GM23248 (cell line): ENCODE data around the gene SPDYE18. TPM values are rescaled to one million over a fixed set of nuclear protein-coding genes. Genes with fewer than 3 reads are reported as not detected.
A peak's percentile ranks its signal among the peaks of the same experiment; 100 is the strongest.
"Not testable (repeated sequence)": the region's sequence is repeated elsewhere in the genome, so short reads cannot be mapped to it uniquely, and the experiment has no call there.

Source experiments
- DNase-seq: peaks from one replicate; pipeline ENCODE4 v3.0.0-alpha.2; 2015
- H2AFZ ChIP-seq: fragments of 200-600 bp; sonication (generic); 2 replicates; pipeline ENCODE4 v1.6.1; 2016; ENCODE audit warnings: antibody characterized with exemption
- H3F3A ChIP-seq: fragments of 200-600 bp; sonication (generic); 2 replicates; pipeline ENCODE4 v1.6.1; 2016; ENCODE audit warnings: mild to moderate bottlenecking, antibody characterized with exemption, mixed run types; ENCODE audit not compliant: insufficient read depth
- H3K27ac ChIP-seq: fragments of 200-600 bp; sonication (generic); 2 replicates; pipeline ENCODE4 v1.5.1; 2016; ENCODE audit warnings: mild to moderate bottlenecking
- H3K27me3 ChIP-seq: fragments of 200-600 bp; sonication (generic); replicated peaks from 2 replicates; pipeline ENCODE4 v1.6.1; 2016; ENCODE audit warnings: mild to moderate bottlenecking; ENCODE audit not compliant: insufficient read depth
- H3K36me3 ChIP-seq: fragments of 200-600 bp; sonication (generic); 2 replicates; pipeline ENCODE4 v1.6.1; 2016; ENCODE audit warnings: low read depth, mild to moderate bottlenecking
- H3K4me1 ChIP-seq: fragments of 200-600 bp; sonication (generic); 2 replicates; pipeline ENCODE4 v1.6.1; 2016; ENCODE audit warnings: mild to moderate bottlenecking; ENCODE audit not compliant: insufficient read depth
- H3K4me2 ChIP-seq: fragments of 200-600 bp; sonication (generic); one replicate; pipeline ENCODE4 v1.6.1; 2016; ENCODE audit warnings: mild to moderate bottlenecking; ENCODE audit not compliant: unreplicated experiment
- H3K4me3 ChIP-seq: fragments of 200-600 bp; sonication (generic); 2 replicates; pipeline ENCODE4 v1.5.1; 2016; ENCODE audit warnings: mild to moderate bottlenecking
- H3K79me2 ChIP-seq: fragments of 200-600 bp; sonication (generic); 2 replicates; pipeline ENCODE4 v1.6.1; 2016; ENCODE audit warnings: mild to moderate bottlenecking; ENCODE audit not compliant: insufficient read depth
- H3K9ac ChIP-seq: fragments of 200-600 bp; sonication (generic); 2 replicates; pipeline ENCODE4 v1.6.1; 2016; ENCODE audit warnings: mild to moderate bottlenecking
- H3K9me2 ChIP-seq: fragments of 200-600 bp; sonication (generic); 2 replicates; pipeline ENCODE4 v1.6.1; 2016; ENCODE audit warnings: mixed run types, mild to moderate bottlenecking, moderate library complexity; ENCODE audit not compliant: insufficient read depth
- H3K9me3 ChIP-seq: fragments of 200-600 bp; sonication (generic); one replicate; pipeline ENCODE4 v1.6.1; 2017; ENCODE audit warnings: low read depth
- H4K20me1 ChIP-seq: fragments of 200-600 bp; sonication (generic); 2 replicates; pipeline ENCODE4 v1.6.0; 2016; ENCODE audit not compliant: insufficient read depth
- WGBS, 2 experiments: methylation state at CpG; one replicate each; pipeline ENCODE4 v1.1.6; 2015 to 2017; ENCODE audit warnings: low lambda C conversion rate in 2 of 2, low coverage in 1 of 2; ENCODE audit errors: missing lambda C conversion rate in 2 of 2; 5-methylcytosine and 5-hydroxymethylcytosine counted together
- in situ Hi-C: fragments of 300-500 bp; cut with MboI; formaldehyde crosslinking; loops from 2 replicates; pipeline ENCODE4 v1.15.0; 2020
- polyA plus RNA-seq: library from polyadenylated mRNA; unstranded; fragments of >200 nt; fragmentation: Nextera tagmentation; extraction: Ambion mirVana; gene quantifications from 2 replicates; pipeline ENCODE4 v1.2.1, GENCODE V29; 2016
- total RNA-seq: library from RNA; depleted of rRNA; stranded (reverse); fragments of >200 nt; shearing (Covaris generic); gene quantifications from 2 replicates; pipeline ENCODE4 v1.2.3, GENCODE V29; 2014

The SPDYE18 gene
- total and polyA plus RNA-seq, 2 experiments from 2014 or later = not detected

DNA sequence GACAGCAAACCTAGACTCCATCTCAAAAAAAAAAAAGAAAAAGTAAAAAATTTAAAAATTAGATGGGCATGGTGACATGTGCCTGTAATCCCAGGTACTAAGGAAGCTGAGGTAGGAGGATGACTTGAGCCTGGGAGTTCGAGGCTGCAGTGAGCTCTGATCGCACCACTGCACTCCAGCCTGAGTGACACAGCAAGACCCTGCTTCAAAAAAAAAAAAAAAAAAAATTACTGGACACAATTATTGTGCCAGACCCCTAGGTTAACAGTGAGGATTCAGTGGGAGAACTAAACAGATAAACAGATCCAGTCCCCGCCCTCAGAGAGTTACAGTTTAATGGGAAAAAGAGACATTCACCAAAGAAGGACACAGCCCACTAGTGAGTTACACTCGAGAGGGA is 1.4 kb upstream of the SPDYE18 start:
- H3K4me3 ChIP-seq, H4K20me1 ChIP-seq, H3K4me1 ChIP-seq, H2AFZ ChIP-seq, H3K4me2 ChIP-seq, H3K9me3 ChIP-seq, H3K9me2 ChIP-seq, DNase-seq, H3K27me3 ChIP-seq, H3K27ac ChIP-seq, H3F3A ChIP-seq, H3K36me3 ChIP-seq, in situ Hi-C loops, H3K79me2 ChIP-seq, H3K9ac ChIP-seq: not testable (repeated sequence)
- WGBS, 2 experiments = 92 to 95% methylated on average over 4 of the region's 4 CpGs

DNA sequence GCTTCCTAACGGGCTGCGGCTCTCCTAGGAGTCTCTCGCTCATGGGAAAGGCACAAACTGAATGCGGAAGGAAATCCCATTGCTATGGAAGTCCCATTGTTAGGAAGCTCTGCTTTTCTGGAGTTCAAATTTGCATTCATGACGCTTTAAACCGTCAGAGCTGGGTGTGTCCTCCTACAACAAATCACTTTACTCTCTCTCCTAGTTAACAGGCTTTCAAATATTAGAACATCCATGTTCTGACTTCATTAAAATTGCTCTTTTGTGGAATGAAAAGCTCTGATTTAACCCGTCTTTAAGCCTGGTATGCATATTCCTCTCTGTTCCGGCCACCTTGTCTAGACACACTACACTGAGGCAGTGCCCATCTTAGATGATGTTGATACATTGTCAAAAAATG is 30.1 kb downstream of the SPDYE18 start, which contains the start of gene SPDYE17:
SPDYE17 (minus strand) TSS at position 101 of the 400 bp plus-strand sequence. CDS start 1,791 bp downstream, outside the sequence.
- H3K9me3 ChIP-seq, in situ Hi-C loops, H4K20me1 ChIP-seq, H3K27ac ChIP-seq, H3K4me3 ChIP-seq, H3K4me1 ChIP-seq, H3K9ac ChIP-seq, H3K36me3 ChIP-seq, H3K9me2 ChIP-seq, H3K79me2 ChIP-seq, H3K4me2 ChIP-seq, H3F3A ChIP-seq, H3K27me3 ChIP-seq, DNase-seq, H2AFZ ChIP-seq: not testable (repeated sequence)
- WGBS, 2 experiments = 94 to 100% methylated on average over 7 to 8 of the region's 8 CpGs

DNA sequence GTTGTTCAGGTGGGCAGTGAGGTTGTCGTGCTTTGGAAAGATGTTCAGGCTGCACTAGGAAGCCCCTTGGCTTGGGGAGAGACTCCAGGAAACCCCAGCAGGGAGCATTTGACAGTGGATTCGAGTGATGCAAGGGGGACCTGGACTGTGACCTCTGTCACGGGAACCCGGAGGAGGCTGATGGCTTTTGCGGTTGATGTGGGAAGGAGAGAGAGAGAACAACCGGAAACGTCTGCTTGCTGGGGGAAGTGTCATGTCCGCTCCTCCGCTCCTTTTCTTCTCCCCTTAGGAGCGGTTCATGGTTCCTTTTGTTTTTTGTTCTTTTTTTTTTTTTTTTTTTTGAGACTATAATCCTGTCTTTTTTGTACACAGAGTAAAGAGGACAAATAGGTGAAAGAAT is 36.0 kb downstream of the SPDYE18 start:
- H3K4me2 ChIP-seq, H3K4me3 ChIP-seq, H3K27me3 ChIP-seq, H3K36me3 ChIP-seq, H2AFZ ChIP-seq, DNase-seq, H3K27ac ChIP-seq, in situ Hi-C loops, H3K9ac ChIP-seq, H3K9me3 ChIP-seq, H3F3A ChIP-seq, H3K79me2 ChIP-seq, H3K9me2 ChIP-seq, H3K4me1 ChIP-seq, H4K20me1 ChIP-seq: not testable (repeated sequence)
- 97% methylated on average over 6 to 9 of the region's 10 CpGs for WGBS, 2 experiments

DNA sequence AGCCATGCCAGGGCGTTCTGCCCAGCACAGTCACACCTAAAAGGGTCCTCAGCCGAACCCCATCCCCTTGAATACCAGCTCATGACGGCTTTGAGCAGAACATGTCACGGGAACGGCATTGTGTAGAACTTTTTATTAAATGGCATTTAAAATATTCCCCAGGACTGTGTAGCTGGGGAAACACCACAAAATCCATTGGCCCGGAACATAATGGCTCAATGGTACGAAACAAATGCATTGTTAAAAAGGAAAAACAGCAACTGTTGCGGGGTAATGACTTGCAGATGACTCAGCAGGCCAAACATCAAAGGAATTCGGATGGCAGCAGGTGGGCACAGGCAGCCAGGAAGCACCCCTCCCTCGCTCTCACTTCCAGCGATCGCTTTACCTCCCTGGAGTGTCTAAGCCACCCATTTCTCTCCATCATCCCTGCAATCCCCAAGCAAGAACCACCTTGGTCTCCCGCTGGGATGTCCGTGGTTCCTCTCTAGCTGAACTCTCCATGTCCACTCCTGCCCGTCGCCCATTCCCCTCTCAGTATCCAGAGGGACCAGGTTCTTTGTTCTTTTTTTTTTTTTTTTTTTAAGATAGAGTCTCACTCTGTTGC is 52.2 kb downstream of the SPDYE18 start:
- H4K20me1 ChIP-seq, H3K4me3 ChIP-seq, DNase-seq, H3F3A ChIP-seq, H3K9me3 ChIP-seq, H3K27ac ChIP-seq, H3K9me2 ChIP-seq, in situ Hi-C loops, H3K9ac ChIP-seq, H3K27me3 ChIP-seq, H3K4me1 ChIP-seq, H3K36me3 ChIP-seq, H3K4me2 ChIP-seq, H3K79me2 ChIP-seq, H2AFZ ChIP-seq: not testable (repeated sequence)
- WGBS, 2 experiments = 59 to 67% methylated on average over 5 to 7 of the region's 16 CpGs

DNA sequence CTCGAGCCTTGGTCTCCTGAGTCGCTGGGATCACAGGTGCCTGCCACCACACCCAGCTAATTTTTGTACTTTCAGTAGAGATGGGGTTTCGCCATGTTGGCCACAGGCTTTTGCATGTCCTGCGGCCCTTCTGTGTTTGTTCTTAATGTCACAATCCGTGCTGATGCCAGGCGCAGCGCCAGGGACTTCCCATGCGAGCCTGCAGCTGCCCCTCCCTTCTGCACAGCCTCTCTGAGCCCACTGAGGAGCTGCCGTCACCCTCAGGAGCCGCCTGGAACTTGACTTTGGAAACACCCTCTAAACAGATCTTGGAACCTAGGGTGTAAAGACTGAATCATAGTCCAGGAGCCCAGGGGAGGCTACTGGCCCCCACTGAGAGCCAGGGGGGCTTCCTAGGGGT is 54.4 kb downstream of the SPDYE18 start:
- H3K79me2 ChIP-seq, H3K4me2 ChIP-seq, H3K9ac ChIP-seq, H4K20me1 ChIP-seq, H3K27me3 ChIP-seq, H3K4me3 ChIP-seq, in situ Hi-C loops, H3K27ac ChIP-seq, H3K9me2 ChIP-seq, H2AFZ ChIP-seq, H3K36me3 ChIP-seq, H3K4me1 ChIP-seq, H3K9me3 ChIP-seq, H3F3A ChIP-seq: not testable (repeated sequence)
- DNase-seq = peak; percentile 66
- WGBS, 2 experiments = 32 to 39% methylated on average over 10 of the region's 10 CpGs

DNA sequence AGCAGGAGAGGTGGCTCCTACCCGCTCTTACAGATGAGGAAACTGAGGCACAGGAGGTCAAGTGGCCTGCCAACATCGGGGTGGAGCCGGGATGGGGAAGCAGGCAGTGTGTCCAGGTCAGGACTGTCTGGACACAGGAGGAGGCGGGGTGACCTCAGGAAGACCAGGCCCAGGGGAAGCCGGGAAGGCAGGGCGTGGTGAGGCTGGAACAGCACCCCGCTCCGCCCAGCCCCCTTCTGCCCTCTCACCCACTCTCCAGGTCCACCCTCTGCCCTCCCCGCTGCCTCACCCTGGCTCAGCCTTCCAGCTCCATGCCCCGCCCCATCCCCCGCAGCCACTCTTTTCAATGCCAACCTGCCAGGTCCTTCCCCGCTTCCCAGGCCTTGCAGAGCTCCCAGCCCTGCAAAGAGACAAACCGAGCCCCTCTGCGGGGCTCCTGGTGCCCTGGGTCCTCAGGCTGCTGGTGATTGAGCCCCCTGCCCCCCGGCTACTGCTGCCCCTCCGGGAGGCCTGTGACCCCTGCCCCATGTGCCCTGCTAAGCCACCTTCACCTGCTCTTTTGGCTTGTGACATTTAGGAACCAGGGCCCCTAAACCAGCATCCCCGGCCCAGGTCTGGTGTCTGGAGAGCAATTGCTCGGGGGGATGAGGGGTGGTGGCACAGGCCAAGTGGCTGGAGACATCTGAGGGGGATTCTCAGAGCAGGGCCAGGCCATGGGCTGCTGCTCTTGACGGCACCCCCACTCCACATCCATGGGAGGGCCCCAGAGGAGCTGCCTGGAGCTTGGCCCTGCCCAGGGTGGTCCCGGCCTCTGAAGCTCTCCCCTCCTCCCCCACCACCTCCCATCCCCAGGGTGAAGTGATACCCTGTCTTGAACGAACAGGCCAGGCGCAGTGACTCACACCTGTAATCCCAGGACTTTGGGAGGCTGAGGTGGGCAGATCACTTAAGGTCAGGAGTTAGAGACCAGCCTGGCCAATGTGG is 55.9 kb downstream of the SPDYE18 start:
- H3K27me3 ChIP-seq, H3K27ac ChIP-seq, H2AFZ ChIP-seq, H3K4me3 ChIP-seq, in situ Hi-C loops, H3K9me2 ChIP-seq, H3K36me3 ChIP-seq, H3K4me2 ChIP-seq, H3K9ac ChIP-seq, DNase-seq, H4K20me1 ChIP-seq, H3K4me1 ChIP-seq, H3K9me3 ChIP-seq, H3F3A ChIP-seq, H3K79me2 ChIP-seq: not testable (repeated sequence)
- WGBS, 2 experiments = 72 to 80% methylated on average over 10 to 13 of the region's 22 CpGs

DNA sequence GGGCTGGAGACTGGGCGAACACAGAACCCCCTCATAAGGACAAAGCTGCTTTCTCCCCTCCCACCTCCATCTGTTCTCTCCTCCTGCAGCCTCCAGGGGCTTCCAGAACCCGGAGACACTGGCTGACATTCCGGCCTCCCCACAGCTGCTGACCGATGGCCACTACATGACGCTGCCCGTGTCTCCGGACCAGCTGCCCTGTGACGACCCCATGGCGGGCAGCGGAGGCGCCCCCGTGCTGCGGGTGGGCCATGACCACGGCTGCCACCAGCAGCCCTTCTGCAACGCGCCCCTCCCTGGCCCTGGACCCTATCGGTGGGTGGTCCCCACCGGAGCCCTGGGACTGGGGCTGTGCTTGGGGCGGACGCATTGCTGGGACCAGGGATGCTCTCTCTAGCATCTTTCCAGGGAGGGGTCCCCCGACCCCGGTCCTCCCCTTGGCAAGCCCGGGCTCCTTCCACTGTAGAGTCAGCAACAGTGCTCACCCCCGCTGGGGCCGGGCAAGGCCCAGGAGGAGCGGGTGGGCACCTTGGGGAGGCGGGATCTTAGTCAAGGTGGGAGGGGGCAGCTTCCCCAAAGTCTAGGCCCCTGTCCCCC is 56.8 kb downstream of the SPDYE18 start:
- H3K27me3 ChIP-seq, H3K4me3 ChIP-seq, H3K9me3 ChIP-seq, H3F3A ChIP-seq, DNase-seq, H3K27ac ChIP-seq, H2AFZ ChIP-seq, H4K20me1 ChIP-seq, in situ Hi-C loops, H3K79me2 ChIP-seq, H3K9me2 ChIP-seq, H3K36me3 ChIP-seq, H3K4me1 ChIP-seq, H3K4me2 ChIP-seq, H3K9ac ChIP-seq: not testable (repeated sequence)
- 77 to 98% methylated on average over 12 to 19 of the region's 27 CpGs for WGBS, 2 experiments
